ENCODE measurements around the gene PLEKHF1.

The PLEKHF1 gene

DNA sequence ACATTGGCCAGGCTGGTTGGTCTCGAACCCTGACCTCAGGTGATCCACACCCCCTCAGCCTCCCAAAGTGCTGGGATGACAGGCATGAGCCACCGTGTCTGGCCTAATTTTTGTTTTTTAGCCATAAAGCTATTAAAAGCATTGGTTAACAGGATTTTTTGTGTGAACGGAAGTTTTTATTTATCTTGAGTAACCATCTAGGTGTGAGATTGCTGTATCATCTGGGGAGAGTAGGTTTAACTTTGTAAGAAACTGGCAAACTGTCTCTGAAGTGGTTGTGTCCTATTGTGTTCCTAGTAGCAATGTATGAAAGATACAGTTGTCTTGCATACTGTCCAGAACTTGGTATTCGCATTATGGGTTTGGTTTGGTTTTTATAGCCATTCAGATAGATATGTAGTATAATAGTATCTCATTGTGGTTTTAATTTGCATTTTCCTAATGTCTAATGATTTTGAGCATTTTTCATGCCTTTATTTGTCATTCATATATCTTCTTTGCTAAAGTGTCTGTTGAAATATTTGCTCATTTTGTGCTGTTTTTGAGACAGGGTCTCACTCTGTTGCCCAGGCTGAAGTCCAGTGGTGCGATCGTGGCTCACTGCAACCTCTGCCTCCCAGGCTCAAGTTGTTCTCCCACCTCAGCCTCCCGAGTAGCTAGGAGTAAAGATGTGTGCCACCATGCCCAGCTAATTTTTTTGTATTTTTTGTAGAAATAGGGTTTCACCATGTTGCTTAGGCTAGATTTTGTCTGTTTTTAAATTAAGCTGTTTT, 13.5 kb upstream of the PLEKHF1 start:
- Histone ChIP-seq H3K9me3 (ENCODE audit: control insufficient read depth, low read length) (no peaks in the 10 kb centered on the region), H3K4me3 (ENCODE audit: insufficient read depth, low read depth, low read length) (no peak overlapping the region), H3K27me3 (ENCODE audit: control insufficient read depth, insufficient read depth, low read length, poor library complexity, severe bottlenecking) (no peaks in the 10 kb centered on the region), H3K4me1 (ENCODE audit: control insufficient read depth, insufficient read depth, low read length) (no peaks in the 10 kb centered on the region), H3K36me3 (ENCODE audit: control insufficient read depth, insufficient read depth, low read length) (no peaks in the 10 kb centered on the region), H3K27ac (ENCODE audit: insufficient read depth, low read depth, low read length, poor library complexity, severe bottlenecking) (no peak overlapping the region)
- whole genome bisulfite sequencing, 2 experiments: 91 to 92% methylated on average over 7 of the region's 7 CpGs

DNA sequence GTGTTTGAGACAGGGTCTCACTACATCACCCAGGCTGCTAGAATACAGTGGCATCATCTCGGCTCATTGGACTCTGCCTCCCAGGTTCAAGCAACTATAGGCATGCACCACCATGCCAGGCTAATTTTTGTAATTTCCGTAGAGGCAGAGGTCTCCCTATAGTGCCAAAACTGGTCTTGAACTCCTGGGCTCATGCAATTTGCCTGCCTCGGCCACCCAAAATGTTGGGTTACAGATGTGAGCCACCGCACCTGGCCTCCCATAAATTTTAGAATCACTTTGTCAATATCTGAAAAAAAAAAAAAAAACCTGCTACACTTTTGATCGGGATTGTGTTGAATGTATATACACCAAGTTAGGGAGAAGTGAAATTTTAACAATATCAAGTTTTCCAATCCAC, 11.9 kb upstream of the PLEKHF1 start:
- Histone ChIP-seq H3K27ac (ENCODE audit: insufficient read depth, low read depth, low read length, poor library complexity, severe bottlenecking) (no peak overlapping the region), H3K4me1 (ENCODE audit: control insufficient read depth, insufficient read depth, low read length) (no peaks in the 10 kb centered on the region), H3K27me3 (ENCODE audit: control insufficient read depth, insufficient read depth, low read length, poor library complexity, severe bottlenecking) (no peaks in the 10 kb centered on the region), H3K36me3 (ENCODE audit: control insufficient read depth, insufficient read depth, low read length) (no peaks in the 10 kb centered on the region), H3K4me3 (ENCODE audit: insufficient read depth, low read depth, low read length) (no peak overlapping the region), H3K9me3 (ENCODE audit: control insufficient read depth, low read length) (no peaks in the 10 kb centered on the region)
- WGBS, 2 experiments: 90 to 94% methylated on average over 4 of the region's 5 CpGs

DNA sequence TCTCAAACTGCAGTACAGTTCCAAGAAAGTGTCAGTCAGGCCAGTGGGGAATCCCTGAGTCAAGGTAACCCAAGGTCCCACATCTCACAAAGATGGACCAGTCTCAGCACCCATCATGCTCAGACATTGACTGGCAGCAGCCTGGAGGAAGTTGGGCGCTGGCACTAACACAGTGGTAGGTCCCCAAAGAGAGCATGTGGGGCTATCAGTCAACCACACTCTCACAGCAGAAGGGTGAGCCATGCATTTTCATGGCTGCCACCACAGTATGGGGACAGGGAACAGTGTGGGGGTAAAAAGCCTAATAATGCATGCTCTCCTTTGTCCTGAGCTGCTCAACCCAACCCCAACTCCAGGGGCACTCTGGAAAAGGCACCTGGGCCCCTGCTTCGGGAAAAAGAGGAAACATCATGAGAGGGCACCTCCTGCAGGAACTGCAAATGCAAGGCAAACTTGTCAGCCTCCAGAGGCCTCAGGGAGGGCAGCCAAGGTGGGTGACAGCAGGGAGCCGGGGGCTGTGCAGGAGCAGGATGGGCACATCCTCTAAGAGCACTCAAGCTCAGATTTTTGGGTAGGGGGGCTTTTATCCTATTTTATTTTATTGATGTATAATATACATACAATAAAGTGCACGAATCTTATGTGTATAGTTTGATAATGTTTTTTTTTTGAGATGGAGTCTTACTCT, 9.5 kb upstream of the PLEKHF1 start:
- Histone ChIP-seq H3K27me3 (ENCODE audit: control insufficient read depth, insufficient read depth, low read length, poor library complexity, severe bottlenecking) (no peaks in the 10 kb centered on the region), H3K4me3 (ENCODE audit: insufficient read depth, low read depth, low read length) (no peak overlapping the region), H3K9me3 (ENCODE audit: control insufficient read depth, low read length) (no peaks in the 10 kb centered on the region), H3K36me3 (ENCODE audit: control insufficient read depth, insufficient read depth, low read length) (no peaks in the 10 kb centered on the region), H3K27ac (ENCODE audit: insufficient read depth, low read depth, low read length, poor library complexity, severe bottlenecking) (no peak overlapping the region), H3K4me1 (ENCODE audit: control insufficient read depth, insufficient read depth, low read length) (no peaks in the 10 kb centered on the region)
- 88 to 91% methylated on average over 4 of the region's 4 CpGs for WGBS, 2 experiments

GRCh38 chr19:29658221-29658991, 6.9 kb upstream of the PLEKHF1 start:
- H3K9me3 ChIP-seq (ENCODE audit: control insufficient read depth, low read length): no peaks in the 10 kb centered on the region
- H3K27ac ChIP-seq (ENCODE audit: insufficient read depth, low read depth, low read length, poor library complexity, severe bottlenecking): no peak overlapping the region
- peaks cover 11% of the 10 kb centered on the region for H3K27me3 ChIP-seq (ENCODE audit: control insufficient read depth, insufficient read depth, low read length, poor library complexity, severe bottlenecking)
- no peaks in the 10 kb centered on the region for H3K36me3 ChIP-seq (ENCODE audit: control insufficient read depth, insufficient read depth, low read length)
- 86 to 88% methylated on average over 5 of the region's 5 CpGs for WGBS, 2 experiments
- H3K4me3 ChIP-seq (ENCODE audit: insufficient read depth, low read depth, low read length): no peak overlapping the region
- H3K4me1 ChIP-seq (ENCODE audit: control insufficient read depth, insufficient read depth, low read length): no peaks in the 10 kb centered on the region

- H3K4me1 ChIP-seq (ENCODE audit: control insufficient read depth, insufficient read depth, low read length): peaks cover 3% of the 10 kb centered on the region
- no peaks in the 10 kb centered on the region for H3K36me3 ChIP-seq (ENCODE audit: control insufficient read depth, insufficient read depth, low read length)
- H3K27ac ChIP-seq (ENCODE audit: insufficient read depth, low read depth, low read length, poor library complexity, severe bottlenecking): no peak overlapping the region
- no peaks in the 10 kb centered on the region for H3K9me3 ChIP-seq (ENCODE audit: control insufficient read depth, low read length)
- 79 to 84% methylated on average over 9 to 10 of the region's 10 CpGs for WGBS, 2 experiments
- no peak overlapping the region for H3K4me3 ChIP-seq (ENCODE audit: insufficient read depth, low read depth, low read length)
- peaks cover 35% of the 10 kb centered on the region for H3K27me3 ChIP-seq (ENCODE audit: control insufficient read depth, insufficient read depth, low read length, poor library complexity, severe bottlenecking)
These were observed 4.4 kb upstream of the PLEKHF1 start for GRCh38 chr19:29660835-29661234.

DNA sequence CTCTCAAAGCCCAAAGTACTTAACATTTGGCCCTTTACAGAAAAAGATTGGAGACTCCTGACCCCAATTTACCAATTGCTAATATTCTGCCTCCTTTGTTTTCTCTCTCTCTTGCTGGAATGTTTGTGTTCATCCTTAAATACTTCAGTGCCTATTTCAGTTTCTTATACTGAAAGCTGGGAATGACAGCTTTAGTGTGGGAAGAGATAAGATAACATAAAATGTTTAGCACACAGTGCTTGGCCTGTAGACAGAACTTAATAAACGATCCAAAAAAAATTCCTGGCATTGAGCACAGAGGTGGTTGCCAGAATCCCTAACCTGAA, 3.0 kb upstream of the PLEKHF1 start:
- WGBS, 2 experiments: 87 to 90% methylated on average over 1 of the region's 1 CpG
- Histone ChIP-seq H3K9me3 (ENCODE audit: control insufficient read depth, low read length) (no peaks in the 10 kb centered on the region), H3K4me1 (ENCODE audit: control insufficient read depth, insufficient read depth, low read length) (peaks cover 11% of the 10 kb centered on the region), H3K27me3 (ENCODE audit: control insufficient read depth, insufficient read depth, low read length, poor library complexity, severe bottlenecking) (peaks cover 49% of the 10 kb centered on the region), H3K36me3 (ENCODE audit: control insufficient read depth, insufficient read depth, low read length) (no peaks in the 10 kb centered on the region), H3K4me3 (ENCODE audit: insufficient read depth, low read depth, low read length) (no peak overlapping the region), H3K27ac (ENCODE audit: insufficient read depth, low read depth, low read length, poor library complexity, severe bottlenecking) (no peak overlapping the region)

- Histone ChIP-seq H3K27me3 (ENCODE audit: control insufficient read depth, insufficient read depth, low read length, poor library complexity, severe bottlenecking) (peaks cover 53% of the 10 kb centered on the region), H3K27ac (ENCODE audit: insufficient read depth, low read depth, low read length, poor library complexity, severe bottlenecking) (no peak overlapping the region), H3K36me3 (ENCODE audit: control insufficient read depth, insufficient read depth, low read length) (no peaks in the 10 kb centered on the region), H3K4me1 (ENCODE audit: control insufficient read depth, insufficient read depth, low read length) (peaks cover 14% of the 10 kb centered on the region), H3K9me3 (ENCODE audit: control insufficient read depth, low read length) (no peaks in the 10 kb centered on the region), H3K4me3 (ENCODE audit: insufficient read depth, low read depth, low read length) (no peak overlapping the region)
- 85 to 87% methylated on average over 17 of the region's 17 CpGs for WGBS, 2 experiments
These were observed 2.5 kb upstream of the PLEKHF1 start for GRCh38 chr19:29662604-29663404.

GRCh38 chr19:29663861-29664752, 1.2 kb upstream of the PLEKHF1 start:
- 87 to 88% methylated on average over 19 of the region's 19 CpGs for WGBS, 2 experiments
- Histone ChIP-seq H3K4me1 (ENCODE audit: control insufficient read depth, insufficient read depth, low read length) (peaks cover 14% of the 10 kb centered on the region), H3K4me3 (ENCODE audit: insufficient read depth, low read depth, low read length) (no peak overlapping the region), H3K36me3 (ENCODE audit: control insufficient read depth, insufficient read depth, low read length) (no peaks in the 10 kb centered on the region), H3K27ac (ENCODE audit: insufficient read depth, low read depth, low read length, poor library complexity, severe bottlenecking) (no peak overlapping the region), H3K27me3 (ENCODE audit: control insufficient read depth, insufficient read depth, low read length, poor library complexity, severe bottlenecking) (peaks cover 53% of the 10 kb centered on the region), H3K9me3 (ENCODE audit: control insufficient read depth, low read length) (no peaks in the 10 kb centered on the region)

DNA sequence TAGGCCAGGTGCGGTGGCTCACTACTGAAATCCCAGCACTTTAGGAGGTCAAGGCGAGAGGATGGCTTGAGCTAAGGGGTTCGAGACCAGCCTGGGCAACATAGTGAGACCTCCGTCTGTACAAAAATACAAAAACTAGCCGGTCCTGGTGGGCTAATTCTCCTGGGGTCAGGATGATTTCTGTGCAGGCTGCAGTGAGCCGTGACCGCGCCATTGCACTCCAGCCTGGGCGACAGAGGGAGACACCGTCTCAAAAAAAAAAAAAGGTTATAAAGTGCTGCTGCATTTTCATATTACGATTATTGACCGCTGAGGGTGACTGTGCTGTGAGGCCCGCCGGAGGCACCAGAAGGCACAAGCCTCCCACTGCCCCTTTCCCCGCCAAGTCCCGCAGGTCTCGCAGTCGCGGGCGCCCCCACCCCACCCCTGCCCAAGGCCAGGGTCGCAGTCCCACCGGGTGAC, 477 bp upstream of the PLEKHF1 start:
- H3K27me3 ChIP-seq (ENCODE audit: control insufficient read depth, insufficient read depth, low read length, poor library complexity, severe bottlenecking): peaks cover 53% of the 10 kb centered on the region
- H3K4me3 ChIP-seq (ENCODE audit: insufficient read depth, low read depth, low read length): peak overlapping the region; percentile 59
- H3K27ac ChIP-seq (ENCODE audit: insufficient read depth, low read depth, low read length, poor library complexity, severe bottlenecking): no peak overlapping the region
- H3K36me3 ChIP-seq (ENCODE audit: control insufficient read depth, insufficient read depth, low read length): no peaks in the 10 kb centered on the region
- H3K4me1 ChIP-seq (ENCODE audit: control insufficient read depth, insufficient read depth, low read length): peaks cover 14% of the 10 kb centered on the region
- H3K9me3 ChIP-seq (ENCODE audit: control insufficient read depth, low read length): no peaks in the 10 kb centered on the region
- 34% methylated on average over 22 of the region's 22 CpGs for WGBS, 2 experiments
